Hepatocyte (in vitro differentiated cells): ENCODE results near the gene SP140L. TPM values are rescaled to one million over a fixed set of nuclear protein-coding genes. Genes with fewer than 3 reads are reported as not detected.

Experiments
- DNase-seq: peaks from one replicate; pipeline ENCODE4 v3.0.0-alpha.2; 2016; ENCODE audit warnings: low spot score
- H2AFZ ChIP-seq: fragments of 200-600 bp; sonication (generic); 2 replicates; pipeline ENCODE4 v1.6.0; 2016; ENCODE audit warnings: antibody characterized with exemption, mild to moderate bottlenecking
- H3K27ac ChIP-seq: fragments of 200-600 bp; sonication (generic); 2 replicates; pipeline ENCODE4 v1.5.1; 2016; ENCODE audit warnings: mild to moderate bottlenecking
- H3K27me3 ChIP-seq: fragments of 200-600 bp; sonication (generic); 2 replicates; pipeline ENCODE4 v1.6.1; 2016
- H3K36me3 ChIP-seq: fragments of 200-600 bp; sonication (generic); replicated peaks from 2 replicates; pipeline ENCODE4 v1.5.1; 2016; ENCODE audit warnings: low read depth; ENCODE audit not compliant: insufficient read depth
- H3K4me1 ChIP-seq: fragments of 200-600 bp; sonication (generic); 2 replicates; pipeline ENCODE4 v1.5.1; 2016; ENCODE audit warnings: mild to moderate bottlenecking, moderate library complexity; ENCODE audit not compliant: insufficient read depth
- H3K4me2 ChIP-seq: fragments of 200-600 bp; sonication (generic); 2 replicates; pipeline ENCODE4 v1.6.0; 2016
- H3K4me3 ChIP-seq: fragments of 200-600 bp; sonication (generic); 2 replicates; pipeline ENCODE4 v1.5.1; 2016; ENCODE audit warnings: mild to moderate bottlenecking
- H3K79me2 ChIP-seq: fragments of 200-600 bp; sonication (generic); 2 replicates; pipeline ENCODE4 v1.6.0; 2017; ENCODE audit warnings: mild to moderate bottlenecking
- H3K9me2 ChIP-seq: fragments of 200-600 bp; sonication (generic); replicated peaks from 2 replicates; pipeline ENCODE4 v1.6.0; 2017; ENCODE audit warnings: mild to moderate bottlenecking; ENCODE audit not compliant: insufficient read depth
- H3K9me3 ChIP-seq: fragments of 200-600 bp; sonication (generic); 2 replicates; pipeline ENCODE4 v1.5.1; 2016; ENCODE audit warnings: low read depth, mild to moderate bottlenecking
- H4K20me1 ChIP-seq: fragments of 200-600 bp; sonication (generic); 2 replicates; pipeline ENCODE4 v1.6.0; 2016; ENCODE audit warnings: mild to moderate bottlenecking; ENCODE audit not compliant: insufficient read depth, poor library complexity, severe bottlenecking
- CTCF ChIP-seq: fragments of 200-600 bp; sonication (generic); IDR thresholded peaks from 2 replicates; pipeline ENCODE4 v1.5.1; 2016; ENCODE audit warnings: antibody characterized with exemption, mild to moderate bottlenecking; ENCODE audit not compliant: poor library complexity
- EZH2 ChIP-seq: fragments of 200-600 bp; sonication (generic); IDR thresholded peaks from 2 replicates; pipeline ENCODE4 v1.6.1; 2016; ENCODE audit warnings: antibody characterized with exemption, mild to moderate bottlenecking, borderline replicate concordance
- EZH2phosphoT487 ChIP-seq: fragments of 200-600 bp; sonication (generic); IDR thresholded peaks from one replicate; pipeline ENCODE4 v1.6.1; 2018; ENCODE audit warnings: antibody characterized with exemption, mild to moderate bottlenecking, low read depth, moderate library complexity; ENCODE audit not compliant: unreplicated experiment, severe bottlenecking
- WGBS: methylation state at CpG from one replicate; pipeline ENCODE4 v1.1.6; 2016; ENCODE audit warnings: low lambda C conversion rate; ENCODE audit errors: missing lambda C conversion rate; 5-methylcytosine and 5-hydroxymethylcytosine counted together
- polyA plus RNA-seq: library from polyadenylated mRNA; unstranded; fragments of >200 nt; fragmentation: Nextera tagmentation; extraction: Ambion mirVana; gene quantifications from 2 replicates; pipeline ENCODE4 v1.2.1, GENCODE V29; 2016
- total RNA-seq: library from RNA; depleted of rRNA; stranded (reverse); fragments of >200 nt; gene quantifications from 2 replicates; pipeline ENCODE4 v1.2.3, GENCODE V29; 2014

Gene SP140L
- total and polyA plus RNA-seq, 2 experiments from 2014 or later = 7.1 to 8.1 TPM

- no peaks in the 10 kb centered on the region for H3K9me3 ChIP-seq
- H3K4me3 ChIP-seq = peak overlapping the region; percentile 78
- H3K4me2 ChIP-seq = peak overlapping the region; percentile 95
- H3K27me3 ChIP-seq = peaks cover 3% of the 10 kb centered on the region
- no peaks in the 10 kb centered on the region for H4K20me1 ChIP-seq
- H3K9me2 ChIP-seq = no peaks in the 10 kb centered on the region
- no peak for DNase-seq
- H3K4me1 ChIP-seq = peaks cover 4% of the 10 kb centered on the region
- H3K79me2 ChIP-seq = peaks cover 8% of the 10 kb centered on the region
- H3K36me3 ChIP-seq = no peaks in the 10 kb centered on the region
- peak overlapping the region; percentile 91 for H2AFZ ChIP-seq
- WGBS = 95% methylated on average over 3 of the region's 3 CpGs
- TF ChIP-seq CTCF = no peak
- no peak for TF ChIP-seq EZH2phosphoT487
- TF ChIP-seq EZH2 = no peak
- peak overlapping the region; percentile 93 for H3K27ac ChIP-seq
Observed at GRCh38 chr2:230412371-230412711, 85.3 kb downstream of the SP140L start.

- H3K36me3 ChIP-seq = no peaks in the 10 kb centered on the region
- peaks cover 3% of the 10 kb centered on the region for H3K27me3 ChIP-seq
- WGBS = 93% methylated on average over 9 of the region's 9 CpGs
- no peaks in the 10 kb centered on the region for H3K9me3 ChIP-seq
- H3K4me2 ChIP-seq = no peak overlapping the region
- H4K20me1 ChIP-seq = no peaks in the 10 kb centered on the region
- H3K9me2 ChIP-seq = no peaks in the 10 kb centered on the region
- no peak overlapping the region for H3K4me3 ChIP-seq
- H3K4me1 ChIP-seq = peaks cover 4% of the 10 kb centered on the region
- DNase-seq = no peak
- H2AFZ ChIP-seq = no peak overlapping the region
- TF ChIP-seq EZH2 = no peak
- no peak for TF ChIP-seq CTCF
- TF ChIP-seq EZH2phosphoT487 = no peak
- H3K27ac ChIP-seq = no peak overlapping the region
- H3K79me2 ChIP-seq = peaks cover 13% of the 10 kb centered on the region
Observed at GRCh38 chr2:230412846-230413245, 85.9 kb downstream of the SP140L start.

- WGBS = 93% methylated on average over 3 of the region's 3 CpGs
- no peak overlapping the region for H3K27ac ChIP-seq
Observed at GRCh38 chr2:230413479-230413878, 86.5 kb downstream of the SP140L start.

GRCh38 chr2:230414302-230414701 lies 87.3 kb downstream of the SP140L start:
- H3K4me3 ChIP-seq = no peak overlapping the region
- H3K9me3 ChIP-seq = no peaks in the 10 kb centered on the region
- H3K4me2 ChIP-seq = no peak overlapping the region
- H4K20me1 ChIP-seq = no peaks in the 10 kb centered on the region
- no peak for DNase-seq
- H3K79me2 ChIP-seq = peaks cover 27% of the 10 kb centered on the region
- H3K27ac ChIP-seq = no peak overlapping the region
- WGBS = 94% methylated on average over 6 of the region's 6 CpGs
- H3K27me3 ChIP-seq = peaks cover 3% of the 10 kb centered on the region
- no peaks in the 10 kb centered on the region for H3K9me2 ChIP-seq
- no peak overlapping the region for H2AFZ ChIP-seq
- H3K36me3 ChIP-seq = no peaks in the 10 kb centered on the region
- H3K4me1 ChIP-seq = peaks cover 4% of the 10 kb centered on the region
- no peak for TF ChIP-seq EZH2
- TF ChIP-seq CTCF = no peak
- no peak for TF ChIP-seq EZH2phosphoT487

More at GRCh38 chr2:230413479-230413878, 86.5 kb downstream of the SP140L start:
- peaks cover 4% of the 10 kb centered on the region for H3K4me1 ChIP-seq
- H2AFZ ChIP-seq = no peak overlapping the region
- no peak for DNase-seq
- peaks cover 19% of the 10 kb centered on the region for H3K79me2 ChIP-seq
- H3K36me3 ChIP-seq = no peaks in the 10 kb centered on the region
- no peaks in the 10 kb centered on the region for H3K9me3 ChIP-seq
- H3K4me3 ChIP-seq = no peak overlapping the region
- TF ChIP-seq EZH2 (no peak), EZH2phosphoT487 (no peak)
- peaks cover 3% of the 10 kb centered on the region for H3K27me3 ChIP-seq
- no peaks in the 10 kb centered on the region for H3K9me2 ChIP-seq
- no peaks in the 10 kb centered on the region for H4K20me1 ChIP-seq
- H3K4me2 ChIP-seq = no peak overlapping the region
